GM23338 (cell line): ENCODE results near the gene GRIN2C. TPM values are rescaled to one million over a fixed set of nuclear protein-coding genes. Genes with fewer than 3 reads are reported as not detected.

Source experiments
- EZH2 ChIP-seq: fragments of 200-600 bp; sonication (generic); IDR thresholded peaks from one replicate; pipeline ENCODE4 v1.8.0; 2017; ENCODE audit warnings: antibody characterized with exemption, mild to moderate bottlenecking, low read depth; ENCODE audit not compliant: unreplicated experiment
- EZH2phosphoT487 ChIP-seq: fragments of 200-600 bp; sonication (generic); IDR thresholded peaks from one replicate; pipeline ENCODE4 v1.8.1; 2018; ENCODE audit warnings: antibody characterized with exemption; ENCODE audit not compliant: unreplicated experiment
- NANOG ChIP-seq: IDR thresholded peaks from 2 replicates; pipeline ENCODE4 v1.6.1; 2016; ENCODE audit warnings: antibody characterized with exemption, borderline replicate concordance
- POLR2AphosphoS5 ChIP-seq: IDR thresholded peaks from 2 replicates; pipeline ENCODE4 v1.6.1; 2016; ENCODE audit warnings: antibody characterized with exemption, low read depth
- REST ChIP-seq: IDR thresholded peaks from one replicate; pipeline ENCODE4 v1.6.1; 2018; ENCODE audit warnings: antibody characterized with exemption; ENCODE audit not compliant: unreplicated experiment
- polyA plus RNA-seq: library from polyadenylated mRNA; unstranded; fragments of >200 nt; fragmentation: Nextera tagmentation; extraction: Ambion mirVana; gene quantifications from 2 replicates; pipeline ENCODE4 v1.2.1, GENCODE V29; 2016
- total RNA-seq: library from RNA; depleted of rRNA; stranded (reverse); fragments of >200 nt; shearing (Covaris generic); gene quantifications from 2 replicates; pipeline ENCODE4 v1.2.3, GENCODE V29; 2014
- TF ChIP-seq, protein P1 (sequence below): fragments of 250-450 bp; sonication (Bioruptor Pico); IDR thresholded peaks from 2 replicates; pipeline ENCODE4 v1.5.0; 2020; ENCODE audit warnings: mild to moderate bottlenecking, moderate library complexity

GRIN2C gene
- total and polyA plus RNA-seq, 2 experiments from 2014 or later = 0.10 to 0.19 TPM

- TF ChIP-seq, protein P1, sequence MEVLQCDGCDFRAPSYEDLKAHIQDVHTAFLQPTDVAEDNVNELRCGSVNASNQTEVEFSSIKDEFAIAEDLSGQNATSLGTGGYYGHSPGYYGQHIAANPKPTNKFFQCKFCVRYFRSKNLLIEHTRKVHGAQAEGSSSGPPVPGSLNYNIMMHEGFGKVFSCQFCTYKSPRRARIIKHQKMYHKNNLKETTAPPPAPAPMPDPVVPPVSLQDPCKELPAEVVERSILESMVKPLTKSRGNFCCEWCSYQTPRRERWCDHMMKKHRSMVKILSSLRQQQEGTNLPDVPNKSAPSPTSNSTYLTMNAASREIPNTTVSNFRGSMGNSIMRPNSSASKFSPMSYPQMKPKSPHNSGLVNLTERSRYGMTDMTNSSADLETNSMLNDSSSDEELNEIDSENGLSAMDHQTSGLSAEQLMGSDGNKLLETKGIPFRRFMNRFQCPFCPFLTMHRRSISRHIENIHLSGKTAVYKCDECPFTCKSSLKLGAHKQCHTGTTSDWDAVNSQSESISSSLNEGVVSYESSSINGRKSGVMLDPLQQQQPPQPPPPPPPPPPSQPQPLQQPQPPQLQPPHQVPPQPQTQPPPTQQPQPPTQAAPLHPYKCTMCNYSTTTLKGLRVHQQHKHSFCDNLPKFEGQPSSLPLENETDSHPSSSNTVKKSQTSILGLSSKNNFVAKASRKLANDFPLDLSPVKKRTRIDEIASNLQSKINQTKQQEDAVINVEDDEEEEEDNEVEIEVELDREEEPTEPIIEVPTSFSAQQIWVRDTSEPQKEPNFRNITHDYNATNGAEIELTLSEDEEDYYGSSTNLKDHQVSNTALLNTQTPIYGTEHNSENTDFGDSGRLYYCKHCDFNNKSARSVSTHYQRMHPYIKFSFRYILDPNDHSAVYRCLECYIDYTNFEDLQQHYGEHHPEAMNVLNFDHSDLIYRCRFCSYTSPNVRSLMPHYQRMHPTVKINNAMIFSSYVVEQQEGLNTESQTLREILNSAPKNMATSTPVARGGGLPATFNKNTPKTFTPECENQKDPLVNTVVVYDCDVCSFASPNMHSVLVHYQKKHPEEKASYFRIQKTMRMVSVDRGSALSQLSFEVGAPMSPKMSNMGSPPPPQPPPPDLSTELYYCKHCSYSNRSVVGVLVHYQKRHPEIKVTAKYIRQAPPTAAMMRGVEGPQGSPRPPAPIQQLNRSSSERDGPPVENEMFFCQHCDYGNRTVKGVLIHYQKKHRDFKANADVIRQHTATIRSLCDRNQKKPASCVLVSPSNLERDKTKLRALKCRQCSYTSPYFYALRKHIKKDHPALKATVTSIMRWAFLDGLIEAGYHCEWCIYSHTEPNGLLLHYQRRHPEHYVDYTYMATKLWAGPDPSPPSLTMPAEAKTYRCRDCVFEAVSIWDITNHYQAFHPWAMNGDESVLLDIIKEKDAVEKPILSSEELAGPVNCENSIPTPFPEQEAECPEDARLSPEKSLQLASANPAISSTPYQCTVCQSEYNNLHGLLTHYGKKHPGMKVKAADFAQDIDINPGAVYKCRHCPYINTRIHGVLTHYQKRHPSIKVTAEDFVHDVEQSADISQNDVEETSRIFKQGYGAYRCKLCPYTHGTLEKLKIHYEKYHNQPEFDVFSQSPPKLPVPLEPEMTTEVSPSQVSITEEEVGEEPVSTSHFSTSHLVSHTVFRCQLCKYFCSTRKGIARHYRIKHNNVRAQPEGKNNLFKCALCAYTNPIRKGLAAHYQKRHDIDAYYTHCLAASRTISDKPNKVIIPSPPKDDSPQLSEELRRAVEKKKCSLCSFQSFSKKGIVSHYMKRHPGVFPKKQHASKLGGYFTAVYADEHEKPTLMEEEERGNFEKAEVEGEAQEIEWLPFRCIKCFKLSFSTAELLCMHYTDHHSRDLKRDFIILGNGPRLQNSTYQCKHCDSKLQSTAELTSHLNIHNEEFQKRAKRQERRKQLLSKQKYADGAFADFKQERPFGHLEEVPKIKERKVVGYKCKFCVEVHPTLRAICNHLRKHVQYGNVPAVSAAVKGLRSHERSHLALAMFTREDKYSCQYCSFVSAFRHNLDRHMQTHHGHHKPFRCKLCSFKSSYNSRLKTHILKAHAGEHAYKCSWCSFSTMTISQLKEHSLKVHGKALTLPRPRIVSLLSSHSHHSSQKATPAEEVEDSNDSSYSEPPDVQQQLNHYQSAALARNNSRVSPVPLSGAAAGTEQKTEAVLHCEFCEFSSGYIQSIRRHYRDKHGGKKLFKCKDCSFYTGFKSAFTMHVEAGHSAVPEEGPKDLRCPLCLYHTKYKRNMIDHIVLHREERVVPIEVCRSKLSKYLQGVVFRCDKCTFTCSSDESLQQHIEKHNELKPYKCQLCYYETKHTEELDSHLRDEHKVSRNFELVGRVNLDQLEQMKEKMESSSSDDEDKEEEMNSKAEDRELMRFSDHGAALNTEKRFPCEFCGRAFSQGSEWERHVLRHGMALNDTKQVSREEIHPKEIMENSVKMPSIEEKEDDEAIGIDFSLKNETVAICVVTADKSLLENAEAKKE = no peak
- TF ChIP-seq REST (no peak), POLR2AphosphoS5 (no peak), EZH2 (no peak), EZH2phosphoT487 (no peak), NANOG (no peak)
These were observed 31.9 kb downstream of the GRIN2C start (continued) for GRCh38 chr17:74827800-74828199.
